ENCODE measurements around the gene ZBTB7A.

Gene ZBTB7A

GRCh38 chr19:4052114-4052992 is 14.3 kb downstream of the ZBTB7A start:
- no peak for DNase-seq

GRCh38 chr19:4051175-4052101 is 15.3 kb downstream of the ZBTB7A start:
- DNase-seq: peak; percentile 59 to 74

- no peak for DNase-seq
Observed at GRCh38 chr19:4049432-4049831, 17.3 kb downstream of the ZBTB7A start.

GRCh38 chr19:4046946-4047683 is 19.6 kb downstream of the ZBTB7A start:
- DNase-seq: no peak

GRCh38 chr19:4046362-4046691 is 20.4 kb downstream of the ZBTB7A start:
- DNase-seq: no peak

- no peak for DNase-seq
Observed at GRCh38 chr19:4045597-4046361, 20.9 kb downstream of the ZBTB7A start.

GRCh38 chr19:4044990-4045465 is 21.7 kb downstream of the ZBTB7A start:
- no peak for DNase-seq

GRCh38 chr19:4043966-4044715 is 22.6 kb downstream of the ZBTB7A start:
- no peak for DNase-seq

- no peak for DNase-seq
Observed at GRCh38 chr19:4043401-4043800, 23.3 kb downstream of the ZBTB7A start.

- no peak for DNase-seq
Observed at GRCh38 chr19:4042731-4043082, 24.0 kb downstream of the ZBTB7A start.

GRCh38 chr19:4042064-4042730 is 24.5 kb downstream of the ZBTB7A start:
- DNase-seq: no peak

GRCh38 chr19:4038661-4039423 is 27.9 kb downstream of the ZBTB7A start:
- no peak for DNase-seq

GRCh38 chr19:4038057-4038456 is 28.6 kb downstream of the ZBTB7A start:
- DNase-seq: no peak

- DNase-seq: no peak
Observed at GRCh38 chr19:4037301-4037949, 29.3 kb downstream of the ZBTB7A start.

- DNase-seq: no peak
Observed at GRCh38 chr19:4036576-4037300, 30.0 kb downstream of the ZBTB7A start.

GRCh38 chr19:4035582-4035981 is 31.1 kb downstream of the ZBTB7A start:
- DNase-seq: no peak

- DNase-seq: no peak
Observed at GRCh38 chr19:4035018-4035566, 31.6 kb downstream of the ZBTB7A start.
